ENCODE results near the gene APCDD1L. TPM values are rescaled to one million over a fixed set of nuclear protein-coding genes. Genes with fewer than 3 reads are reported as not detected.

The APCDD1L gene
- total RNA-seq, 1 donor from 2014 or later, result not detected

DNA sequence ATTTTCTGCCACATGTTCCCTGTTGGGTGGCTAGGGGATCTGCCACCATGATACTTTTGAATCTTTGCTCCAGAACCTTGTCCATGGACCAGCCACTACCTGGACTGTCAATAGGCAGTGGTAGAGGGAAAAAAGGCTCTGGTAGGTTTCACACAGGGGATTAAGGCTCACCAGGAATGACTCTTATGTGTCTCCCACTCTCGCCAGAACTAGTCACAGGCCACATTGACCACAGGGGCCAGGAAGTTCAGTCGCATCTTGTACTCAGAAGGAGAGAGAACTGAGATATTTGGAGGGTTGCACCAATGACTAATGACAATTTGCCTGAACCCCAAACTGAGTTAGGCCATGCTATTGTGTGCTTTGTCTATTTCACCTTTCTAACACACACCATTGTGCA is 23.6 kb upstream of the APCDD1L start:
- H3K9me3 Mint-ChIP-seq, result peaks cover 16% of the 10 kb centered on the region
- no peaks in the 10 kb centered on the region for H3K36me3 Mint-ChIP-seq (ENCODE audit: low read depth)
- peaks cover 7% of the 10 kb centered on the region for H3K4me1 Mint-ChIP-seq (ENCODE audit: low read depth)
- no peaks in the 10 kb centered on the region for H3K27me3 Mint-ChIP-seq (ENCODE audit: low read depth)
- H3K27ac Mint-ChIP-seq, result no peak overlapping the region
- no peak for DNase-seq (ENCODE audit: low spot score)
- intact Hi-C loops (cut with micrococcal nuclease), result no loop called here
- H3K4me3 Mint-ChIP-seq (ENCODE audit: low read depth), result no peak overlapping the region

GRCh38 chr20:58537831-58538230 is 22.6 kb upstream of the APCDD1L start:
- intact Hi-C loops (cut with micrococcal nuclease), result no loop called here
- no peak for DNase-seq (ENCODE audit: low spot score)
- Mint-ChIP-seq H3K4me3 (ENCODE audit: low read depth) (no peak overlapping the region), H3K27me3 (ENCODE audit: low read depth) (no peaks in the 10 kb centered on the region), H3K9me3 (peaks cover 21% of the 10 kb centered on the region), H3K27ac (no peak overlapping the region), H3K36me3 (ENCODE audit: low read depth) (no peaks in the 10 kb centered on the region), H3K4me1 (ENCODE audit: low read depth) (peaks cover 7% of the 10 kb centered on the region)

- Mint-ChIP-seq H3K27me3 (ENCODE audit: low read depth) (no peaks in the 10 kb centered on the region), H3K36me3 (ENCODE audit: low read depth) (no peaks in the 10 kb centered on the region), H3K4me3 (ENCODE audit: low read depth) (no peak overlapping the region), H3K9me3 (peaks cover 32% of the 10 kb centered on the region), H3K27ac (no peak overlapping the region), H3K4me1 (ENCODE audit: low read depth) (peaks cover 4% of the 10 kb centered on the region)
- no peak for DNase-seq (ENCODE audit: low spot score)
- intact Hi-C loops (cut with micrococcal nuclease), result no loop called here
Measured at GRCh38 chr20:58536289-58536688, 21.1 kb upstream of the APCDD1L start.

GRCh38 chr20:58531657-58532056 is 16.5 kb upstream of the APCDD1L start:
- Mint-ChIP-seq H3K27ac (no peak overlapping the region), H3K4me1 (ENCODE audit: low read depth) (no peaks in the 10 kb centered on the region), H3K36me3 (ENCODE audit: low read depth) (no peaks in the 10 kb centered on the region), H3K9me3 (peaks cover 29% of the 10 kb centered on the region), H3K27me3 (ENCODE audit: low read depth) (no peaks in the 10 kb centered on the region), H3K4me3 (ENCODE audit: low read depth) (no peak overlapping the region)
- DNase-seq (ENCODE audit: low spot score), result no peak
- intact Hi-C loops (cut with micrococcal nuclease), result no loop called here

DNA sequence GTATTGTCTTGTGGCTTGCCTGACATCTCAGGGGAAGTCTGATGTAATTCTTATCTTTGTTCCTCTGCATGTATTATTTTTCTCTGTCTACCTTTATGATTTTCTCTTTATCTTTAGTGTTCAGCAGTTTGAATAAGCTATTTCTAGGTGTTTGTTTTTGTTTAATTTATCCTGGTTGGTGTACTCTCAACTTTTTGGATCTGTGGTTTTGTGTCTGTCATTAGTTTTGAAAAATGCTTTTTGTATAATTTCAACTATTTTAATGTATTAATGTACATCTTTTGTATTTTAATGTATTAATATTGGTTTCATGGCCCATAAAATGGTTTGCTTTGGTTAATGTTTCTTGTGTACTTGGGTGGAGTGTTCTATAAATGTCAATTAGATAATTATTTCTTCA is 15.9 kb upstream of the APCDD1L start:
- H3K27me3 Mint-ChIP-seq (ENCODE audit: low read depth), result no peaks in the 10 kb centered on the region
- intact Hi-C loops (cut with micrococcal nuclease), result no loop called here

GRCh38 chr20:58528412-58528811 is 13.2 kb upstream of the APCDD1L start:
- Mint-ChIP-seq H3K4me1 (ENCODE audit: low read depth) (no peaks in the 10 kb centered on the region), H3K27ac (no peak overlapping the region), H3K36me3 (ENCODE audit: low read depth) (no peaks in the 10 kb centered on the region), H3K4me3 (ENCODE audit: low read depth) (no peak overlapping the region), H3K27me3 (ENCODE audit: low read depth) (no peaks in the 10 kb centered on the region), H3K9me3 (peaks cover 38% of the 10 kb centered on the region)
- intact Hi-C loops (cut with micrococcal nuclease), result no loop called here
- DNase-seq (ENCODE audit: low spot score), result no peak

More for the DNA sequence above, 15.9 kb upstream of the APCDD1L start:
- Mint-ChIP-seq H3K4me3 (ENCODE audit: low read depth) (no peak overlapping the region), H3K27ac (no peak overlapping the region), H3K9me3 (peaks cover 35% of the 10 kb centered on the region), H3K4me1 (ENCODE audit: low read depth) (no peaks in the 10 kb centered on the region), H3K36me3 (ENCODE audit: low read depth) (no peaks in the 10 kb centered on the region)
- no peak for DNase-seq (ENCODE audit: low spot score)

DNA sequence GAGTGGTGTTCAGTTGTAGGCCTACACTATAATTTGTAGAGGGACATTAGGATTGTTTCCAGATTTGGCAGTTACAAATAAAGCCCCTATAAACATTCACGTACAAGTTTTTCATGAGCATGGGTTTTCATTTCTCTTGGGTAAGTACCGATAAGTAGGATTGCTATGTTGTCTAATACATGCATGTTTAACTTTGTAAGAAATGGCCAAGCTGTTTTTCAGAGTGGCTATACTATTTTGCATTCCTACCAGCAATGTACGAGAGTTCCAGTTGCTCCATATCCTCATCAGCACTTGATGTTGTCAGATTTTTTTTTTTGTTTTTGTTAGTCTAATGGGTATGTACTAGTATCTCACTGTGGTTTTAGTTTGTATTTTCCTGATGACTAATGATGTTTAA is 11.2 kb upstream of the APCDD1L start:
- intact Hi-C loops (cut with micrococcal nuclease), result no loop called here
- Mint-ChIP-seq H3K27ac (no peak overlapping the region), H3K27me3 (ENCODE audit: low read depth) (peaks cover under 1% of the 10 kb centered on the region), H3K4me3 (ENCODE audit: low read depth) (no peak overlapping the region), H3K36me3 (ENCODE audit: low read depth) (no peaks in the 10 kb centered on the region), H3K4me1 (ENCODE audit: low read depth) (no peaks in the 10 kb centered on the region), H3K9me3 (peaks cover 23% of the 10 kb centered on the region)
- no peak for DNase-seq (ENCODE audit: low spot score)

DNA sequence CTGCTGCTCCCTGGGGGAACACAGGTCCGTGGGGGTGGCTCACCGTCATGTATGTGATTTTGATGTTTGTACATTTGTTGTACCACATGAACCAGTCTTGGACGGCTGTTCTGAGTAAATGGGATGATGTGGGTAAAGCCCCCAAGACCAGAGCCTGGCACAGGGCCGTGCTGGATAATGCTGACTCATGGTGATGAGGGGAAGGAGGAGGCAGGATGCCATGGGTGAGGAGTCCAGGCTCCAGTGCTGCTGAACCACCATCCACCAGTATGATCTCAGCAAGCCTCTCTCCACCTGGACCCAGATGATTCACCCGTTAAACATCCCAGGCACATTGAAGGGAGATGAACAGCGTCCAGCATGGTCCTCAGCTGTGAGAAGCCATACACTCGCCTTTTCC is 9.6 kb upstream of the APCDD1L start:
- no peaks in the 10 kb centered on the region for H3K4me1 Mint-ChIP-seq (ENCODE audit: low read depth)
- peaks cover 13% of the 10 kb centered on the region for H3K9me3 Mint-ChIP-seq
- intact Hi-C loops (cut with micrococcal nuclease), result no loop called here
- no peak for DNase-seq (ENCODE audit: low spot score)
- no peaks in the 10 kb centered on the region for H3K36me3 Mint-ChIP-seq (ENCODE audit: low read depth)
- no peak overlapping the region for H3K4me3 Mint-ChIP-seq (ENCODE audit: low read depth)
- H3K27me3 Mint-ChIP-seq (ENCODE audit: low read depth), result peaks cover 3% of the 10 kb centered on the region
- no peak overlapping the region for H3K27ac Mint-ChIP-seq

GRCh38 chr20:58523971-58524315 is 8.7 kb upstream of the APCDD1L start:
- intact Hi-C loops (cut with micrococcal nuclease), result no loop called here
- Mint-ChIP-seq H3K27ac (no peak overlapping the region), H3K4me3 (ENCODE audit: low read depth) (no peak overlapping the region)

DNA sequence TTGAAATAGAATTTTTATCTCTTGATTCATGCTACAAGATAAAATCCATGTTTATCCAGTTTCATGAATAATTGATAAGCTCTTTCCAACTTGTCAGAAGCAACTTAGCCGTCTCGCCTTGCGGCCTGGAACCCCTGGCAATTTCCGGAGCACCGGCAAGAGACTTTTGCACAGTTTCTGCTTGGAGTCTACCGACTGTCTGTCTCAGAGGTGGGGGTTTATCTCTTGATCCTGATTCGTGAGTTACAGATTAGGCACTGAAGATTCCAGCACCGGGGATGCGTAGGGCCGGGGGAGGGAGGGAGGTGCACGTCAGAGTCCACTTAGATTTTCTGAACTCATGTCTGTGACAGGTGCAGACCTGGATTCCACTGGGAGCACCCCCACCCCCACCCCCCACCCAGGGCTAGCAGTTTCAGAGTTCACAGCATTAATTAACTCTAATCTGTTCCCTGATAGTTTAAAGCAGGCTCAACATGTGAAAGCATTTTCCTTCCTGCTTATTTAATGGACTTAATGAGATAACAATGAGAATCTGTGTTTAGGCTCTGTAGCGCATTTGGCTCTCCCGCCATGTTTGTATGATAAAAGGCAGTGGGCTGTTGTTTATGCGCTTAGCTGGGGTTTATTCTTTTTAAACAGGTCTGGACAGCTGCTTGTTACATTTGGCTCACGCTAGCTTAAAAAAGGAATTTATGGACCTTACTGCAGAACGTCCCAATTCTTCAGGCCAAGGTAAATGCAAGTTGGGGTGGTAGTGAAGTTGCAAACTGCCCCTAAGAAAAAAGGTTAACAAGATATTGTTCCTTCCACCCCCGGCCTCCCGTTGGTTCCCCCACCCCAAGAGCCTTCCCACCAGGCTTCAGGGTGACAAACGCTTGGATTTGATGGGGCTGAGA is 8.1 kb upstream of the APCDD1L start:
- H3K4me1 Mint-ChIP-seq (ENCODE audit: low read depth), result no peaks in the 10 kb centered on the region
- no peak for DNase-seq (ENCODE audit: low spot score)
- H3K9me3 Mint-ChIP-seq, result peaks cover 13% of the 10 kb centered on the region
- no peaks in the 10 kb centered on the region for H3K36me3 Mint-ChIP-seq (ENCODE audit: low read depth)
- intact Hi-C loops (cut with micrococcal nuclease), result no loop called here
- peaks cover 4% of the 10 kb centered on the region for H3K27me3 Mint-ChIP-seq (ENCODE audit: low read depth)
- no peak overlapping the region for H3K4me3 Mint-ChIP-seq (ENCODE audit: low read depth)
- H3K27ac Mint-ChIP-seq, result no peak overlapping the region

More at GRCh38 chr20:58523971-58524315, 8.7 kb upstream of the APCDD1L start:
- DNase-seq (ENCODE audit: low spot score), result no peak
- H3K36me3 Mint-ChIP-seq (ENCODE audit: low read depth), result no peaks in the 10 kb centered on the region
- H3K4me1 Mint-ChIP-seq (ENCODE audit: low read depth), result no peaks in the 10 kb centered on the region
- H3K9me3 Mint-ChIP-seq, result peaks cover 13% of the 10 kb centered on the region
- H3K27me3 Mint-ChIP-seq (ENCODE audit: low read depth), result peaks cover 3% of the 10 kb centered on the region

- Mint-ChIP-seq H3K9me3 (peaks cover 13% of the 10 kb centered on the region), H3K36me3 (ENCODE audit: low read depth) (no peaks in the 10 kb centered on the region), H3K4me3 (ENCODE audit: low read depth) (no peak overlapping the region), H3K27ac (no peak overlapping the region), H3K27me3 (ENCODE audit: low read depth) (peaks cover 8% of the 10 kb centered on the region), H3K4me1 (ENCODE audit: low read depth) (no peaks in the 10 kb centered on the region)
- DNase-seq (ENCODE audit: low spot score), result no peak
- intact Hi-C loops (cut with micrococcal nuclease), result no loop called here
Measured at GRCh38 chr20:58522666-58523065, 7.5 kb upstream of the APCDD1L start.

GRCh38 chr20:58521763-58522162 is 6.6 kb upstream of the APCDD1L start:
- no peak for DNase-seq (ENCODE audit: low spot score)
- Mint-ChIP-seq H3K27ac (no peak overlapping the region), H3K4me1 (ENCODE audit: low read depth) (no peaks in the 10 kb centered on the region), H3K36me3 (ENCODE audit: low read depth) (no peaks in the 10 kb centered on the region), H3K9me3 (peaks cover 10% of the 10 kb centered on the region), H3K4me3 (ENCODE audit: low read depth) (no peak overlapping the region), H3K27me3 (ENCODE audit: low read depth) (peaks cover 11% of the 10 kb centered on the region)
- intact Hi-C loops (cut with micrococcal nuclease), result no loop called here

DNA sequence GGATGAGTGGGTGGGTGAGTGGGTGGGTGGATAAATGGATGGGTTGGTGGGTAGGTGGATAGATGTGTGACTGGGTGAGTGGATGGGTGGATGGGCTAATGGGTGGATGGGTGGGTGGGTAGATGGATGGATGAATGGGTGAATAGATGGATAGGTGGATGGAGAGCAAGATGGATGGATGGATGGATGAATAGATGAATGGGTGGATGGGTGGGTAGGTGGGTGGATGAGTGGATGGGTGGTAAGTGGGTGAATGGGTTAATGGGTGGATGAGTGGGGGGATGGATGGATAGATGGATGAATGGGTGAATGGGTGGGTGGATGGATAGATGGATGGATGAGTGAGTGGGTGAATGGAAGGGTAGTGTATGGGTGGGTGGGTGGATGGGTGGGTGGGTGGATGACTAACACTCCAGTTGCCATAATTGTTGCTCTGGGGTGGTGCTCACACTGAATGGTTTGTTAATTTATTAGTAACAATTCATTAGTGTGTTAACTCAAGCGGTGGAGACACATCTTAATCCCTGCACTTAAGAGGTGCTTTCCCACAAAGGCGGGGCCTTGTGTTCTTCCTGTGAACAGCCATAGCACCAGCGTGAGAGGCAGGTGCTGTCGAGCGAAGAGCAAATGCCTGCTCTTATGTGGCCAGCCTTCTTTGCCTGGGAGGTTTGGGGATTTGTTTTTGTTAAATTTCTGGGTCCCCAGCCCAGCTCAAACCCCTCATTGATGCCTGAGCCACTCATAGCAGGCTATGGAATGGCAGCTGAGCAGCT is 4.9 kb upstream of the APCDD1L start:
- intact Hi-C loops (cut with micrococcal nuclease), result no loop called here
- Mint-ChIP-seq H3K36me3 (ENCODE audit: low read depth) (no peaks in the 10 kb centered on the region), H3K9me3 (no peaks in the 10 kb centered on the region), H3K27me3 (ENCODE audit: low read depth) (peaks cover 24% of the 10 kb centered on the region), H3K4me3 (ENCODE audit: low read depth) (no peak overlapping the region), H3K4me1 (ENCODE audit: low read depth) (no peaks in the 10 kb centered on the region), H3K27ac (no peak overlapping the region)
- DNase-seq (ENCODE audit: low spot score), result no peak

Measured in activated T-helper 2 cell treated with anti-CD3 and anti-CD28 coated beads, Interferon-gamma antibody, Interleukin-2, Interleukin-4, amounts not matched to agents 10 μg/mL and 5 μg/mL and 100 μg/mL, durations not matched to agents 14 hours and 24 hours and 36 hours (primary cell).